Cardiac septum (tissue), 1 donor: ENCODE results near the gene IARS1. TPM values are rescaled to one million over a fixed set of nuclear protein-coding genes. Genes with fewer than 3 reads are reported as not detected.

ENCODE experiments used
- DNase-seq: peaks from one replicate; pipeline ENCODE4 v3.0.0-alpha.2; 2020; ENCODE audit warnings: low spot score
- intact Hi-C: fragments of 100-400 bp; cut with DNase I; formaldehyde crosslinking; loops from one replicate; pipeline ENCODE4 v1.14.0; 2022
- long read RNA-seq: library from polyadenylated mRNA; unstranded; transcript quantifications from one replicate; pipeline ENCODE4 v2.0.0, GENCODE V29; 2021
- total RNA-seq: library from RNA; stranded (reverse); fragmentation: NEBNext Ultra II Directional; extraction: Animal tissue kit (Norgen Biotek cat#: 25700); gene quantifications from one replicate; pipeline ENCODE4 v1.2.1, GENCODE V29; 2021
- donor health status: DM: no; HTN: no; CAD: no.

IARS1 gene
- total RNA-seq, result 69.5 TPM
- long read RNA-seq, full-length matches to known transcripts, result 10 of 73 reads
- long read RNA-seq, partial matches to known transcripts, result 59 of 73 reads
- long read RNA-seq, other reads (novel, unspliced or antisense), result 4 of 73 reads

DNA sequence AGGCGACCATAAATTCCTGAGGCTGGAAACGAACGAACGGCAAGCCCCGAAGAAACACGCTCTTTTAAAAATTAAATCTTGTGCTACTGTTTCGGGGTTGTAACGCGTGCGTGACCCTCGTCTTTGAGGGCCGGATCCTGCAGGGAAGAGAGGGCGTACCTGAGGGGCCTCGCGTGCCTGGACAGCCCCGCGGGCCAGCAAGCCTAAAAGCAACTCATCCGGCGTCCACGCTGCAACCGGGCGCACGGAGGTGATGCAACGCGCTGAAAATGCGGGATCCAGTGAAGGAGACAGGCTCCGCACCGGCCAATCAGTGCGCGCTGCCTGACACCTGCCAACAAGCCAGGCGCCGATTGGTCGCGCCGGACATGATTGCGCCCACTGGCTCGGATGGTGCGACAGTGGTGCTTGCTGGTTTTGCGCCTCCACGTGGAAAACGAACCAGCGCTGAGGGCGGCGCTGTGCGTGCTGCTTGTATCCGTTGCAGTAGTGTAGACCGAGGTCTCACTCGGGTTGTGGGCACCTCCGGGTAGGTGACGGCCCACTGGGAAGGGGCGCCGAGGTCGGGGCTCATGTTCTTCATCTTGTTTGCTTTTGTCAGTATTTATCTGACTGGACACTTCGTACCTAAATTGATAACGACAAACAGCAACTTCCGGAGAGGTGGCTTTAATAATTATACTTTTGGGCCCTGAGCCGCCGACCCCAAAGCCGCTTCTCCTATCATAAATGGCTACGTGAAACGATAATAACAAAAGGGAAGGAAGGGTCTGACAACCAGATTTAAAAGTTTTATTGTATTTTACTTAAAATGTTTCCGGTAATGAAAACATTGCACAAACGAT is at the start of gene IARS1:
Gene IARS1 (minus strand): TSS at position 246 of the 845 bp plus-strand sequence. CDS start 4,278 bp downstream, outside the sequence.
- intact Hi-C loops, result loop anchor here (5.0 kb wide), 1 partner anchor 34 kb away; the partner anchor contains the start of genes CENPP and NOL8
- peak; percentile 99 for DNase-seq

DNA sequence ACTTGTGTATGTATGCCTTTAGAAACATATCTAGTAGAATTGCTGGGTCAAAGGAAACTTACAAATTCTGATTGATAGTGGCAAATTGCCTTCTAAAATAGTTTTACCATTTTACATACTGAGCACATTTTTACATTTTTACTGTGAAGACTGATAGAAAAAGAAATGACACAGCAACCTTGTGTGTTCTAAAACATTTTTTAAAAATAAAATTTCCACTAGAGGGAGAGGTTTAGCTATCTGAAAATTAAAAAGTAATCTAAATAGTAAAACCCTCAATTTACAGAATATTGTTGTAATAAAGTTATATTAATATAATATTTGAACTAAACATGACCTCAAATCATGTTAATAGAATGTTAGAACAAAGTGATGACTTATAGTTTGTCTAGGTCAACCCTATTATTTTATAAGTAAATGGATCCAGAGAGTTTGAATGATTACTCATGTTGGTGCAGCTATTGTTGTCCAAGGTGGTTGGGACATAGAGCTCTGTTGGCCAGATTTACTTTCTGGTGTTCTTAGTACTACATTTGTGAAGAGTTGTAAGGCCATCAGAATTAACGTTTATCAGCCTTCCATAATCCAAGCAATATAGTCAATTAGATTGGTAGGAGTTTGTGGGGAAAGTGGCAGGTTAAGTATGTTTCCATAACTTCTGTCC is 49.5 kb upstream of the IARS1 start:
- intact Hi-C loops, result loop anchor here (5.0 kb wide), 2 partner anchors 94 to 294 kb away; no protein-coding TSS in a partner anchor
- DNase-seq, result no peak

DNA sequence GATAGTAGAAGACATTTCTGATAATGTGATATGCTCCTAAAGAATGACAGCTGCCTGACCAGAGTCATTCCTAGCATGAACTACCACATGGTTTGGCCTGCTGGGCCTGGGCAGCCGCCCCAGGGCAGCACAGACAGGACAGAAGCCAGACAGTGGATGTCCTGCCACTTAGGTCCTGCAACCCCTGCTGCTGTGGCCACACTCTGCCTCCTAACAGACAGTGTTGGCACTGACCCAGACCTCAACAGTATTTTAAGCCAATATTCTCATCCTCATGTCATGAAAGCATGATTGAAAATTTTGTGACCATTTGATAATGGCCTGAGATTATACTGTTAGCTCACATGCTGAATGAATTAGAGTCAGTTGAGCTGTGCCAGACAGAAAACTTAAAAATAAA is 48.1 kb upstream of the IARS1 start:
- intact Hi-C loops, result loop anchor here (5.0 kb wide), 2 partner anchors 96 to 296 kb away; no protein-coding TSS in a partner anchor
- no peak for DNase-seq

- no peak for DNase-seq
- intact Hi-C loops, result no loop called here
Measured at GRCh38 chr9:92333282-92333634, 39.8 kb upstream of the IARS1 start.

- no peak for DNase-seq
- intact Hi-C loops, result no loop called here
Measured at GRCh38 chr9:92332577-92333281, 39.2 kb upstream of the IARS1 start.

GRCh38 chr9:92328225-92328624 is 34.7 kb upstream of the IARS1 start:
- intact Hi-C loops, result loop anchor here (5.0 kb wide), 2 partner anchors 36 to 304 kb away; partner anchors contain the start of gene IARS1
- DNase-seq, result no peak

DNA sequence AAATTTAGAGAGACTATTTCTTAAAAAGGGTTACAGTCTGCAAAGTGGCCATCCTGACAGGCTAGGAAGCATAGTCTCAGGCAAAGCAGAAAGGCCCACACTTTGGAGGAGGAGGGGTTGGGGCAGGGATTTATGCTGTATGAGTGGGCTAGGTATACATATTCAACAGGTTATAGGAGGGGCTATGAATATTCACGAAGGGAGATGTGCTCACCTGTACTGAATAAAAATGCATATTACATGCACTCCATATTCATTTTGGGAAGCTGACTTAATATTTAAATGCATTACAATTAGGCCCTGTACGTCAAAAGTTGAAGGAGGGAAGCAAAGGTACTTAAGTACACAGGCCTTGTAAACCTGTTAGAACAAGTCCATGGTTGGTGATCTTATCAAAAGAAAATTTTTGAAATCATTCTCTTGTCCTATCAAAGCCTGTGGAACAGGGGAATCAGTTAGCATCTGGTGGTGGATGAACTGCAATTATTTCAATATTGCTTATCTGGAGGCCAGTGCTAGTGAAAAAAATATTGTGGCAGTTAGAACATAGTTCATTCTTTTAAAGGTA is 33.9 kb upstream of the IARS1 start:
- intact Hi-C loops, result loop anchor here (5.0 kb wide), 2 partner anchors 35 to 305 kb away; partner anchors contain the start of gene IARS1
- DNase-seq, result no peak

GRCh38 chr9:92325991-92326500 is 32.5 kb upstream of the IARS1 start:
- no peak for DNase-seq
- intact Hi-C loops, result loop anchor here (5.0 kb wide), 2 partner anchors 34 to 306 kb away; partner anchors contain the start of gene IARS1

- DNase-seq, result peak; percentile 92
- intact Hi-C loops, result loop anchor here (5.0 kb wide), 2 partner anchors 33 to 307 kb away; partner anchors contain the start of gene IARS1
Measured at GRCh38 chr9:92325269-92325990, 31.9 kb upstream of the IARS1 start, which contains the start of the genes CENPP and NOL8. CENPP (plus strand) TSS chr9:92325953. NOL8 (minus strand) TSS chr9:92325350; CDS start chr9:92324161, 1,189 bp downstream.

DNA sequence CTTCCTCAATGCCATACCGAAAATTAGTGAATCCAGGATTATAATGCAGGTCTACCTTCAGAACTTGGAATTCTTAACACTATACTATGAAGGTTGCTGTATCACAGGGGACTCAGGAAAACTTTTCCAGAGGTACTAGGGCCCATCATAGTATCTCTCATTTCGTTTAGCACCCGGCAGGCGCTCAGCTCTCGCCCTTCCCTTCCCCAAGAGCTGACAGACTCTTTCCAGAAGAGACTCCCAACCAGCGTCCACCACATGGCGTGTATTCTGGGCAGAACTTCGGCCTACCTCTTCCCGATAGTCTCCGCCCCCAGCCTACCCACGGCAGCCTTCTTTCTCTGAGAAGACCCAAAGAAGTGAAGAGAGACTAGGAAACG is 31.4 kb upstream of the IARS1 start:
- DNase-seq, result peak; percentile 80
- intact Hi-C loops, result loop anchor here (5.0 kb wide), 2 partner anchors 33 to 307 kb away; partner anchors contain the start of gene IARS1

DNA sequence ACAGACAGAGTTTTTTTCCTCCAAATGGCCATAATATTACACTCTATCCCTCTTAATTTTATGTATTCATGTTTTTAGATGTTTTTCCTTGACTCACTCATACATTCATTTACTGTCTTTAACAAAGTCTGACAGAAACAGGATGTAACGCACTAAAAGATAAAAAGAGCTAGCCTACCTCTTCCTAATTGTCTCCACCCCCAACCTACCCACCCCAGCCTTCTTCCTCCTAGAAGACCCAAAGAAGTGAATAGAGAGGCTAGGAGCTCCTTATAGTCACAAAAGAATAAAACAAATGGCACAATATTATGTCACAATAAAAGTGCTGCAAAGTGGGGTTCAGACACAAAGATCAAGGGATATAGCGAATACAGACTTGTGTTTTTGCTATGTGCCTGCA is 30.9 kb upstream of the IARS1 start:
- intact Hi-C loops, result no loop called here
- DNase-seq, result no peak

GRCh38 chr9:92315456-92315855 is 22.0 kb upstream of the IARS1 start:
- intact Hi-C loops, result no loop called here
- DNase-seq, result no peak

DNA sequence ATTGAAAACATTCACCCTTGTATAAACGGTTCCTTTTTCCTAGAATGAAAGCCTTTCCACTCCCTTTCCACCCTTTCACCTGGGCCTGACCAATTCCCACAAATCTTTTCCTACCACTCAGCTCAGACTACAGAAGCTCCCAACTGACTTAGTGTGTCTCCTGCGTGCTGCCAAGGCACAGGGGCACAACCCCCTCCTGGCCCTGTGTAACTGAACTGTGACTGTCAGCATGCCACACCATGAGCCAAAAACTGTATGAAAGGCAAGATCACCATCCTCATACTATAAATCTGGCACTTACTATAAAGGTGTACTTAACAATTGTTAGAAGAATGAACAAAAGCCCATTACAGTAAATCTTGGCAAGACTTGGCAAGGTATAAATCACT is 20.1 kb upstream of the IARS1 start:
- intact Hi-C loops, result no loop called here
- DNase-seq, result no peak

DNA sequence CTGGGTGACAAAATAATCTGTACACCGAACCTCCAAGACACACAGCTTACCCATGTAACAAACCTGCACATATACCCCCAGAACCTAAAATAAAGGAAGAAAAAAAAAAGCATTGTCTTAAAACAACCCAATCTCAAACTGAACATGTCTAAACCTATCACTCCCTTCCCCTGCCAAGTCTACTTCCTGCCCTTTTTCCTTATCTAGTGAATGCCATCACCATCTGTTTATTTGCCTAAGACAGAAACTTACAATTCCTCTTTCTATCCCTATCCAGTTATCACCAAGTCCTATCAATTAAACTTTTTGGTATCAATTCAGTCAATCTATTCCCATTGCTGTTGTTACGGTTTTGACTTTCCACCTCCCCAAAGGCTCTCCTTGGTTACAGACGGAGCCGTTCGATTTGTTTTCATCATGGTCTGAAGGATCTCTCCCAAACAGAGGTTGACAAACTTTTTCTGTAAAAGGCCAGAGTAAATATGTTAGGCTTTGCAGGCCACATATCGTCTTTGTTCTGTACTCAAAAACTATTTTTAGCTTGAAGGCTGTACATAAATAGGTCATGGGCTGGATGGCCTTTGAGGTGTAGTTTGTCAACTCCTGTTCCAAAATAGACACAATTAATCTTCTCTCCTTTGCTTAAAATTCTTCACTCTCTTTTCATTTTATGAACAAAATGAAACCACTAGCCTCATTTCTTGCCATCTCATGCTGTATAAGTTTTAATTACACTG is 19.6 kb upstream of the IARS1 start:
- intact Hi-C loops, result no loop called here

GRCh38 chr9:92310562-92310961 is 17.1 kb upstream of the IARS1 start:
- DNase-seq, result no peak
- intact Hi-C loops, result no loop called here

More for the DNA sequence above, 19.6 kb upstream of the IARS1 start:
- no peak for DNase-seq

DNA sequence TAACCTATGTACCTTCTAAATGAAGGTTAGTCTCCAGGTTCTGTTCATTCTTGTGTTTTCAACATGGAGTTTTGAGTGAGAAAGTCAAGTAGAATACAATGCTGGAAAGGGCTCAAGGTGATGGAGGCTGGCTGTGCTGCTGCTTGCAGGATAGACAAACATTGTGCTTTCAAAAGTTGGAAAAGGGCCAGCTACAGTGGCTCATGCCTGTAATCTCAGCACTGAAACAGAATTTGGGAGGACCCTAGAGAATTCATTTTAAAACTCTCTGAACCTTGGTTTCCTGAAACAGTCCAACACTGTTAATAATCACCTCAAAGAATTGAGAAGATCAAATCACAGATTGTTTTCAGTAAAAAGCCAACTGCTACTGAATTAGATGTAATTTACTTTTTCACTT is 15.4 kb upstream of the IARS1 start:
- intact Hi-C loops, result no loop called here
- DNase-seq, result no peak

GRCh38 chr9:92300936-92301335 is 7.4 kb upstream of the IARS1 start:
- no peak for DNase-seq
- intact Hi-C loops, result no loop called here

DNA sequence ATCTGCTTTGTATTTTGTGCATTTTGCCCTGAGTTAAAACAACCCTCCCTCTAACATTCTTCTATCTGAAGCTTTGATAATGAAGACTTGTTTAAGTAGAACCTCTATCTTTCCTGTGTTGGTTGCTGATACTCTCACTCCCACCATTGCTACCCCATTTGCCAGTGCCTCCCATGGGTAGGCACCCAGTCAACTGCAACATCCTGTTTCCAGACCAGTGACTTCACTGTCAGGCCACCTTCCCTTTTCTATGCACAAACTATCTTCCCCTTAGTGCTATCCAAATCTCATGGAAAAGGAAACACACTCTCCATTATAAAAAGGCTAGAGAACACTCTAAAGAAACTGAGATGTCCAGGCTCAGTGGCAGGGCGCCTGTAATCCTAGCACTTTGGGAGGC is 5.6 kb upstream of the IARS1 start:
- no peak for DNase-seq
- intact Hi-C loops, result no loop called here
